Rectal smooth muscle tissue (tissue), 1 donor: ENCODE data around the gene ZBTB7B.

Source experiments
- H3K27ac ChIP-seq: one replicate; pipeline ENCODE4 v1.7.0; 2013; ENCODE audit warnings: low read depth, low read length, inconsistent platforms
- H3K27me3 ChIP-seq: one replicate; pipeline ENCODE4 v1.7.0; 2013; ENCODE audit warnings: low read length; ENCODE audit not compliant: control insufficient read depth, insufficient read depth
- H3K36me3 ChIP-seq: one replicate; pipeline ENCODE4 v1.7.0; 2013; ENCODE audit warnings: low read length; ENCODE audit not compliant: control insufficient read depth, insufficient read depth
- H3K4me1 ChIP-seq: one replicate; pipeline ENCODE4 v1.7.0; 2013; ENCODE audit warnings: low read length; ENCODE audit not compliant: control insufficient read depth, insufficient read depth
- H3K4me3 ChIP-seq: one replicate; pipeline ENCODE4 v1.7.0; 2013; ENCODE audit warnings: low read length
- H3K9ac ChIP-seq: one replicate; pipeline ENCODE4 v1.7.0; 2013; ENCODE audit warnings: low read length

Gene ZBTB7B

GRCh38 chr1:154961207-154962155 lies 41.1 kb upstream of the ZBTB7B start, which contains the start of gene PYGO2:
TSS of gene PYGO2 (minus strand) at chr1:154961782. CDS start at chr1:154961576, 206 bp downstream.
- Histone ChIP-seq H3K27me3 (no peaks in the 10 kb centered on the region), H3K36me3 (peaks cover 21% of the 10 kb centered on the region), H3K4me3 (peak within 1 kb of the TSS; percentile 84), H3K9ac (peak within 1 kb of the TSS; percentile 93), H3K27ac (peak within 1 kb of the TSS; percentile 99), H3K4me1 (peaks cover 15% of the 10 kb centered on the region)

GRCh38 chr1:154962156-154962749 lies 40.3 kb upstream of the ZBTB7B start:
- Histone ChIP-seq H3K36me3 (peaks cover 25% of the 10 kb centered on the region), H3K27me3 (no peaks in the 10 kb centered on the region), H3K4me3 (peak overlapping the region; percentile 84), H3K4me1 (peaks cover 9% of the 10 kb centered on the region), H3K27ac (peak overlapping the region; percentile 99), H3K9ac (peak overlapping the region; percentile 93)

DNA sequence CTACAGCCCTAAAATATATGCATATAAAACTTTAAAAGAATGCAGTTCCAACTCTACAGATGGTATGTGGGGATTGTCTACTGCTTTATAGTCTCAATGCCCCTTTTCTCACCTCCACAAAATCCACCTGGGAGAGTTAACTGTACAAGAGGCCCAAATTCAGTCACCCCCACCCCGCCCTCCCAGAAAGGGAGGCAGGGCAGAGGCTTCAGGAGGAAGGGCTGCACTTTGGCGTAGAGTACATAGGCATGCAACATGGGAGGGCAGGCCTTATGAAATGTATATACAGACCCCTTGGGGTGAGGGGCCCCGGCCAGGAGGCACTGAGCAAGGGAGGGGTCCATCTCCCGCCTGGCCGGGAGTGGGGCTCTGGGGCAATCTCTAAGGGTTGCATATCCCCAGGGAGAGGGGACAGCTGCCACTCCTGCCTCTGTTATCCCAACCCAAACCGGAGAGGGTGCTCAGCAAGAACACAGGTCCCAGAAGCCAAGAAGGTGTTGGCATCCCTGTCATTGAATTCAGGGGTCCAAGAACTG lies 39.7 kb upstream of the ZBTB7B start:
- Histone ChIP-seq H3K27me3 (no peaks in the 10 kb centered on the region), H3K27ac (no peak overlapping the region), H3K9ac (no peak overlapping the region), H3K4me1 (peaks cover 8% of the 10 kb centered on the region), H3K4me3 (peak overlapping the region; percentile 84), H3K36me3 (peaks cover 30% of the 10 kb centered on the region)

DNA sequence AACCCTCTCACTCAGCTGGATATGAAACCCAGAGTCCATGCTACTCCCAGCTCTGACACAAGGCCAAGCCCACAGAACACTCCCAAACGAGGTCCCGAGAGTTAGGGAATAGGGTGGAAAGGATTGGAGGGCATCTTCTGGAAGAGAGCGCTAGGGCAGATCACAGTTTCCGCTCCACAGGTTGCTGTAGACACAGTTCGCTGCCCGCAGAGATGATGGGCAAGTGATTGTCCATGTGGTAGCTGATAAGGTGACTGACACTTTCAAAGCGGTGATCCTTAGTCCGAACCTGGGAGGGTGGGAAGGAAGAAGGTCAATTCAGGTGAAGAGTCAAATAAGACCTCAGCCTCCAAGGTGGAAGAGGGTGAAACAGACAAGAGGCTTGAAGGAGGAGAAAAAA lies 39.0 kb upstream of the ZBTB7B start:
- Histone ChIP-seq H3K27ac (no peak overlapping the region), H3K4me3 (no peak overlapping the region), H3K36me3 (peaks cover 31% of the 10 kb centered on the region), H3K27me3 (no peaks in the 10 kb centered on the region), H3K9ac (no peak overlapping the region), H3K4me1 (peaks cover 8% of the 10 kb centered on the region)

GRCh38 chr1:154964359-154964758 lies 38.2 kb upstream of the ZBTB7B start:
- no peak overlapping the region for H3K27ac ChIP-seq
- H3K4me1 ChIP-seq: peaks cover 8% of the 10 kb centered on the region
- no peak overlapping the region for H3K4me3 ChIP-seq
- H3K27me3 ChIP-seq: no peaks in the 10 kb centered on the region
- peaks cover 31% of the 10 kb centered on the region for H3K36me3 ChIP-seq
- H3K9ac ChIP-seq: no peak overlapping the region

DNA sequence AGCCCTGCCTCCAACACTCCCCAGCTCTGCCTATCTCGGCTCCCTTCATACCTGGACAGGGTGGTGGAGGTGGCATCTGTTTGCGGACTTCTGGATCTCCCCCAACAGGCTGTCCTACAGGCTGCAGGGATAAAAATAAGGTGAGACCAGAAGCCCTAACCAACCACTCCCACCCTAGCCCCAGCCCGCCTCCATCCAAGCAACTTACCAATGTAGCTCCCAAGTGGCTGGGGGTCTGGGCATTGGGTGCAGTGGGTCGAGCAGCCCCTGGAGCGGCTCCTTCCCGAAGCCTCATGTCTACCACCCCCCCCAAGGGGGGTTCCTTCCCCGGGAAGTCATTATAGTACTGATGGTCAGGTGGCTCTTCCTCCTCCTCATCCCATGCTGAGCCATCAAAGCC lies 36.5 kb upstream of the ZBTB7B start:
- H3K4me3 ChIP-seq: no peak overlapping the region
- H3K27me3 ChIP-seq: no peaks in the 10 kb centered on the region
- H3K4me1 ChIP-seq: peaks cover 9% of the 10 kb centered on the region
- no peak overlapping the region for H3K27ac ChIP-seq
- peaks cover 32% of the 10 kb centered on the region for H3K36me3 ChIP-seq
- no peak overlapping the region for H3K9ac ChIP-seq

GRCh38 chr1:154967331-154967950 lies 35.2 kb upstream of the ZBTB7B start:
- H3K4me3 ChIP-seq: no peak overlapping the region
- H3K9ac ChIP-seq: no peak overlapping the region
- H3K4me1 ChIP-seq: peaks cover 18% of the 10 kb centered on the region
- no peaks in the 10 kb centered on the region for H3K27me3 ChIP-seq
- no peak overlapping the region for H3K27ac ChIP-seq
- peaks cover 32% of the 10 kb centered on the region for H3K36me3 ChIP-seq

- peaks cover 25% of the 10 kb centered on the region for H3K4me1 ChIP-seq
These were observed 33.9 kb upstream of the ZBTB7B start for GRCh38 chr1:154968731-154969130.

DNA sequence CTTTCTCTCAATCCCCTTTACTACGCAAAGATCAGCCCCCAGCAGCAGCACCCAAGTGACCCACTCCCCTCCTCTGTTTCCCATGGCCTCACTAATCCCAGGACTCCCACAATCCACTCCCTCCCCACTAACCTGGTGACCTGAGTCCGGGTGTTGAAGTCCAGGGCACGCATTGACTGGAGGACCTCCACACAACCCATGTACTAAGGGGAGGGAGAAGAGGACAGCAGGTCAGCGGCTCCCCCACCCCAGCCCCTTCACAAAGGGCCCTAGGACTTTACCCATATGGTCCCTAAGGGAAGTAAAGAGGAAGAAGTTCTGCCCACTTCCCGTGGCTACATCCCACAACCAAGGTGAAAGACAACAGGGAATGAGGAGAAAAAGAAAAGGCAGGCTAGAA lies 33.4 kb upstream of the ZBTB7B start:
- Histone ChIP-seq H3K27ac (no peak overlapping the region), H3K4me3 (peak overlapping the region; percentile 1), H3K9ac (no peak overlapping the region), H3K27me3 (no peaks in the 10 kb centered on the region), H3K4me1 (peaks cover 25% of the 10 kb centered on the region), H3K36me3 (peaks cover 31% of the 10 kb centered on the region)

More at GRCh38 chr1:154968731-154969130, 33.9 kb upstream of the ZBTB7B start:
- H3K4me3 ChIP-seq: no peak overlapping the region
- no peak overlapping the region for H3K27ac ChIP-seq
- H3K9ac ChIP-seq: no peak overlapping the region
- peaks cover 32% of the 10 kb centered on the region for H3K36me3 ChIP-seq
- H3K27me3 ChIP-seq: no peaks in the 10 kb centered on the region

DNA sequence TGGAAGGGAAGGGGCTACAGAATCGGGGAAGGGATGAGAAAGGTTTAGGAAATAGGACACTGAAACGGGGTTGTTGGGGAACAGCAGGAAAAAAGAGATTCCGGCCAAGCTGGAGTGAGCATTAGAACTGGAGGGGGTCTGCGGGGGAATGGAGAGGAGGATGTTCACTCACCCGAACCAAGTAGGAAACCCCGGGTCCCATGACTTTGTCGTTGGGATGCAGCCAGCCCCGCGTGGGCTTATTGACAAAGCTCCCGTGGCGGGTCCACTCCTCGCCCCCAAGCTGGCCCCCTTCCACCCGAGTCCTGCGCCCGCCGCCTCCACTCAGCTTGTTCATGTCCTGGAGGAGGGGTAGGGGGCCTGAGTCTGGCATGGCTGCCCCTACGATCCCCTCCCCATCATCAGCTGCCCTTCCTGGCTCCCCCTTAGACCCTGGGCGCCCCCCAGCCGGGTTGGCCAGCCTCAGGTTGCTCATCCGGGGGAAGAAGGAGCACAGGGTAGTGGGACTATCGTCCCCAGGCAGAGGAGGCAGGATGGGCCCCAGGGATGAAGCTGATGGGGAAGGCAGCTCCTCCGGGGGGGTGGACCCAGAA lies 32.6 kb upstream of the ZBTB7B start:
- peaks cover 24% of the 10 kb centered on the region for H3K36me3 ChIP-seq
- H3K9ac ChIP-seq: no peak overlapping the region
- no peaks in the 10 kb centered on the region for H3K27me3 ChIP-seq
- peaks cover 25% of the 10 kb centered on the region for H3K4me1 ChIP-seq
- H3K4me3 ChIP-seq: peak overlapping the region; percentile 47
- peak overlapping the region; percentile 95 for H3K27ac ChIP-seq

DNA sequence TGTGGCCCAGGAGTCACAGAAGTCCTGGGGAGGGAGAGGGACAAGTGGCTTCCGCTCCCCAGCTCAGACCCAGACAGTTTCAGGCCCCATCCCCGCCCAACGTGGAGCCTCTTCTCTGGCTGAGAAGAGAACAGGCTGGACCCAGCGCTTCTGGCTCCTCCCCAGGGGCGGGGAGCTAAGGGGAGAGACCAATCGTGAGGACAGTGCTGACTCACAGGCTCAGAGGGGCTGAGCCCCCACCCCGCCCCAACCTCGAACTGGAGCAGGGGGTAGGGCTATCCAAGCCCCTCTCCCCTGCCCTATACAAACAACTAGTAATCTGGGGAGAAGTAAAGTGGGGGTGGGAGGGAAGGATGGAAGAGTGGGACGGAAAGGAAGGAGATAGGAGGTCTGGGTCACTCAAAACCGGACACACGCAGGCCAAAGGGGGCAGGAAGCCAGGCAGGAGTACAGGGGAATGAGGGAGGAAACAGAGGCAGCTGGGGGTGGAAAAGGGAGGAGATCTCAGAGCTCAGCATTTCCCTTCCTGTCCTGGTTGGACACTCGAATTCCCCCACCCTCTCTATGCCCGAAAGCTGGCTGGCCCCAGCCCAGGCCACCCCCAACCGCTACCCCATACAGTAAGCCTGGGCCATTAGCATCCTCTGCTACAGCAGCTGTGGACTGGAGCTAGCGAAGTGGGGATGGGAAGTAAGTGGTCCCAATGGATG lies 31.8 kb upstream of the ZBTB7B start, which contains the start of gene SHC1:
Gene SHC1, minus strand, starts transcription at position 117 of the 710 bp plus-strand sequence. CDS start 221 bp downstream, outside the sequence.
- Histone ChIP-seq H3K27ac (peak within 1 kb of the TSS; percentile 95), H3K4me3 (peak within 1 kb of the TSS; percentile 47), H3K4me1 (peaks cover 25% of the 10 kb centered on the region), H3K9ac (peak within 1 kb of the TSS; percentile 42), H3K36me3 (peaks cover 21% of the 10 kb centered on the region), H3K27me3 (no peaks in the 10 kb centered on the region)
